HG02884 (cell line): ENCODE data around the gene ATP8A2.
"Not testable (repeated sequence)": the region's sequence is repeated elsewhere in the genome, so short reads cannot be mapped to it uniquely, and the experiment has no call there.

ENCODE experiments used
- ATAC-seq: cut with Tn5 transposase; IDR thresholded peaks from one replicate; pipeline ENCODE4 v1.9.1; 2021; ENCODE audit warnings: mild to moderate bottlenecking, moderate library complexity; ENCODE audit not compliant: unreplicated experiment

ATP8A2 gene

GRCh38 chr13:26052337-26052736 is 680.6 kb downstream of the ATP8A2 start:
- ATAC-seq, result no peak

GRCh38 chr13:26053418-26053980 is 681.7 kb downstream of the ATP8A2 start:
- no peak for ATAC-seq

GRCh38 chr13:26054896-26055295 is 683.1 kb downstream of the ATP8A2 start:
- ATAC-seq, result no peak

- no peak for ATAC-seq
Measured at GRCh38 chr13:26058704-26059103, 686.9 kb downstream of the ATP8A2 start.

GRCh38 chr13:26060357-26060756 is 688.6 kb downstream of the ATP8A2 start:
- ATAC-seq, result no peak

- no peak for ATAC-seq
Measured at GRCh38 chr13:26061256-26061655, 689.5 kb downstream of the ATP8A2 start.

GRCh38 chr13:26061947-26062346 is 690.2 kb downstream of the ATP8A2 start:
- no peak for ATAC-seq

GRCh38 chr13:26062853-26063444 is 691.2 kb downstream of the ATP8A2 start:
- ATAC-seq, result no peak

GRCh38 chr13:26066492-26066891 is 694.7 kb downstream of the ATP8A2 start:
- not testable (repeated sequence) for ATAC-seq

GRCh38 chr13:26067601-26068000 is 695.8 kb downstream of the ATP8A2 start:
- no peak for ATAC-seq

- ATAC-seq, result not testable (repeated sequence)
Measured at GRCh38 chr13:26068372-26068771, 696.6 kb downstream of the ATP8A2 start.

- not testable (repeated sequence) for ATAC-seq
Measured at GRCh38 chr13:26069642-26070041, 697.9 kb downstream of the ATP8A2 start.

GRCh38 chr13:26071691-26072090 is 699.9 kb downstream of the ATP8A2 start:
- ATAC-seq, result no peak

GRCh38 chr13:26072335-26072734 is 700.6 kb downstream of the ATP8A2 start:
- not testable (repeated sequence) for ATAC-seq

GRCh38 chr13:26074706-26075105 is 702.9 kb downstream of the ATP8A2 start:
- no peak for ATAC-seq
